Vagina (tissue), 2 donors: ENCODE data around the gene TAGAP. TPM values are rescaled to one million over a fixed set of nuclear protein-coding genes. Genes with fewer than 3 reads are reported as not detected.

Experiments
- DNase-seq, 2 donors: peaks; one replicate each; pipeline ENCODE4 v3.0.0-alpha.2; 2017; ENCODE audit errors: extremely low spot score in 2 of 2
- H3K27ac ChIP-seq: fragments of 200-600 bp; sonication (generic); one replicate; pipeline ENCODE4 v1.5.1; 2019
- H3K27me3 ChIP-seq: fragments of 200-600 bp; sonication (generic); one replicate; pipeline ENCODE4 v1.5.1; 2019
- H3K36me3 ChIP-seq, 2 donors: fragments of 200-600 bp; sonication (generic); one replicate each; pipeline ENCODE4 v1.5.1; 2017 to 2019
- H3K4me1 ChIP-seq: fragments of 200-600 bp; sonication (generic); one replicate; pipeline ENCODE4 v1.5.1; 2019
- H3K4me3 ChIP-seq, 2 donors: fragments of 200-600 bp; sonication (generic); 1 replicate in 1 of 2; 2 replicates in 1 of 2; pipeline ENCODE4 v1.5.1; 2016 to 2019
- H3K9me3 ChIP-seq: fragments of 200-600 bp; sonication (generic); one replicate; pipeline ENCODE4 v1.5.1; 2019
- POLR2A ChIP-seq, 2 donors: fragments of 450-650 bp; IDR thresholded peaks; one replicate each; pipeline ENCODE4 v1.6.1; 2017; ENCODE audit warnings: antibody characterized with exemption in 2 of 2, mild to moderate bottlenecking in 2 of 2, moderate library complexity in 2 of 2
- POLR2AphosphoS5 ChIP-seq, 2 donors: sonication (generic); formaldehyde crosslinking; IDR thresholded peaks; one replicate each; pipeline ENCODE4 v1.9.0; 2017; ENCODE audit warnings: antibody characterized with exemption in 2 of 2, mild to moderate bottlenecking in 2 of 2, low read depth in 1 of 2; ENCODE audit not compliant: insufficient read depth in 1 of 2
- intact Hi-C: fragments of 100-400 bp; cut with DNase I; formaldehyde crosslinking; loops from one replicate; pipeline ENCODE4 v1.15.1; 2023
- total RNA-seq: library from RNA; depleted of rRNA; stranded (reverse); fragments of >200 nt; gene quantifications from one replicate; pipeline ENCODE4 v1.2.3, GENCODE V29; 2016
- TF ChIP-seq, protein P1 (sequence below), 3 experiments: fragments of 450-650 bp in 2 of 3; fragments of 200-600 bp in 1 of 3; sonication (generic) in 1 of 3; IDR thresholded peaks; one replicate each; pipeline ENCODE4 v1.5.1; 2017 to 2019; ENCODE audit warnings: antibody characterized with exemption in 3 of 3, mild to moderate bottlenecking in 2 of 3, moderate library complexity in 2 of 3

Gene TAGAP
- total RNA-seq, 1 donor from 2014 or later, result 8.1 TPM

DNA sequence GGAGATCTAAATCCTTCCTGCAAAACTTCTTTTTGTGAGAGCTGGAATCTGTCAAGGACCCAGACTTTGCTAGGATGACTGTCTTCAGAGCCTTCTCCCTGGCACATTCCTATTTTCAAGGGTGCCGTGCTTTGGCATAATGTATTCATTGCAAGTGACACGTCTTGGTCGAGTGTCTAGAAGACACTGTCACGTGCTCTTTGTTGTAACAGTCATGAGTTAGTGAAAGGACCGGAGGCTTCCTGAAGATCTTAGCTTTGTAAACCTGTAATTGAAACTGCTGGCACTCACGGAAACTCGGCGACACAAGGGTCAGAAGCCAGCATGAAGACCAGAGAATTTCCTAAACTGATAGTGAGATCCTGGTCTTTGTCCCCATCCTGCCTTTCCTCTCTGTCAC, 19.7 kb upstream of the TAGAP start:
- intact Hi-C loops, result no loop called here
- Histone ChIP-seq H3K4me1 (no peaks in the 10 kb centered on the region), H3K27me3 (no peaks in the 10 kb centered on the region), H3K9me3 (no peaks in the 10 kb centered on the region), H3K27ac (no peak overlapping the region), H3K4me3 (no peak overlapping the region), H3K36me3 (no peaks in the 10 kb centered on the region)
- DNase-seq, result no peak
- TF ChIP-seq, protein P1, sequence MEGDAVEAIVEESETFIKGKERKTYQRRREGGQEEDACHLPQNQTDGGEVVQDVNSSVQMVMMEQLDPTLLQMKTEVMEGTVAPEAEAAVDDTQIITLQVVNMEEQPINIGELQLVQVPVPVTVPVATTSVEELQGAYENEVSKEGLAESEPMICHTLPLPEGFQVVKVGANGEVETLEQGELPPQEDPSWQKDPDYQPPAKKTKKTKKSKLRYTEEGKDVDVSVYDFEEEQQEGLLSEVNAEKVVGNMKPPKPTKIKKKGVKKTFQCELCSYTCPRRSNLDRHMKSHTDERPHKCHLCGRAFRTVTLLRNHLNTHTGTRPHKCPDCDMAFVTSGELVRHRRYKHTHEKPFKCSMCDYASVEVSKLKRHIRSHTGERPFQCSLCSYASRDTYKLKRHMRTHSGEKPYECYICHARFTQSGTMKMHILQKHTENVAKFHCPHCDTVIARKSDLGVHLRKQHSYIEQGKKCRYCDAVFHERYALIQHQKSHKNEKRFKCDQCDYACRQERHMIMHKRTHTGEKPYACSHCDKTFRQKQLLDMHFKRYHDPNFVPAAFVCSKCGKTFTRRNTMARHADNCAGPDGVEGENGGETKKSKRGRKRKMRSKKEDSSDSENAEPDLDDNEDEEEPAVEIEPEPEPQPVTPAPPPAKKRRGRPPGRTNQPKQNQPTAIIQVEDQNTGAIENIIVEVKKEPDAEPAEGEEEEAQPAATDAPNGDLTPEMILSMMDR (IDR thresholded peaks at IDR 0.05), result no peak
- no peak for TF ChIP-seq POLR2AphosphoS5 (IDR thresholded peaks at IDR 0.05; ENCODE audit: insufficient read depth in 1 of 2, low read depth in 1 of 2)
- TF ChIP-seq POLR2A (IDR thresholded peaks at IDR 0.05), result no peak

DNA sequence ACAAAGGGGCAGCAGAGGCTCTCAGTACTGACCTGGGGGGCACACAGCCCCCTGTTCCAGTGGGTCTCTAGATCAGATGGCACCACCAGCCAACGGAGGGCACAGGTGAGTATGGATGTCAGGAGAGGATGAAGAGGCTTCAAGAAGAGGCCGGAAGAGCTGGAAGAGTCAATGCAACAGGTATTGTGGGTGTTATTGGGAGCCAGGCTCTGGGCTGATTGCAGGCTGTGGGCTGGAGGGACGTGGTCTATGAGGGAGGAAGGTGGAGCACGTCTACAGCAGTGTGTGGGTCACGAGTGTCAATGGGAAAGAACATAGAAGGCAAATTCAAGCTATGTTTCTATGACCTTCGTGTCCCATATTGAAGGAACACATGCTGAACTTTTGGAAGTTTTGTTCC, 18.8 kb upstream of the TAGAP start:
- Histone ChIP-seq H3K9me3 (no peaks in the 10 kb centered on the region), H3K27me3 (no peaks in the 10 kb centered on the region), H3K4me3 (no peak overlapping the region), H3K36me3 (no peaks in the 10 kb centered on the region), H3K4me1 (no peaks in the 10 kb centered on the region), H3K27ac (peak overlapping the region; percentile 43)
- peak in 1 of 2 donors; percentile 52 for DNase-seq
- intact Hi-C loops, result no loop called here
- TF ChIP-seq, protein P1 (IDR thresholded peaks at IDR 0.05), result no peak
- TF ChIP-seq POLR2A (IDR thresholded peaks at IDR 0.05), result no peak
- TF ChIP-seq POLR2AphosphoS5 (IDR thresholded peaks at IDR 0.05; ENCODE audit: insufficient read depth in 1 of 2, low read depth in 1 of 2), result no peak

DNA sequence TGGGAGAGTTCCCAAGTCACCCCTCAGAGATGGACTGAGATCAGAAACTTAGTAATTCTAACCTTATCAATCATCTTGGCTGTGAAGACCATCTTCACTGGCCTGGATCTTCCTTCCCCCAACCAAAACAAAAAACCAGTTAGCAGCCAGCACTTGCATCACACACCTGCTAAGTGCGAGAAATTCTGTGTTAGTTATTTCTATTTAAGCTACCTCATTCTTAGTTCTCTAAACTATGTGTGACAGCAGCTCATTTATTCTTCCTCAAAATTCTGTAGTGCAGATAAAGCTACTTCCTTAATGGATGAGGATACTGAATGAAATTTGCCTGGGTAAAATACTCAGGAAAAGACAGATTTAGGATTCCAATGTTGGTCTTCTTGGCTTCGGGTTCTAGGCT, 18.2 kb upstream of the TAGAP start:
- peak overlapping the region; percentile 43 for H3K27ac ChIP-seq
- H3K27me3 ChIP-seq, result no peaks in the 10 kb centered on the region
- TF ChIP-seq POLR2AphosphoS5 (IDR thresholded peaks at IDR 0.05; ENCODE audit: insufficient read depth in 1 of 2, low read depth in 1 of 2) (no peak), POLR2A (IDR thresholded peaks at IDR 0.05) (no peak)
- TF ChIP-seq, protein P1 (IDR thresholded peaks at IDR 0.05), result no peak
- H3K4me3 ChIP-seq, result no peak overlapping the region
- no peaks in the 10 kb centered on the region for H3K9me3 ChIP-seq
- no peaks in the 10 kb centered on the region for H3K4me1 ChIP-seq
- no peaks in the 10 kb centered on the region for H3K36me3 ChIP-seq
- no peak for DNase-seq
- intact Hi-C loops, result no loop called here

DNA sequence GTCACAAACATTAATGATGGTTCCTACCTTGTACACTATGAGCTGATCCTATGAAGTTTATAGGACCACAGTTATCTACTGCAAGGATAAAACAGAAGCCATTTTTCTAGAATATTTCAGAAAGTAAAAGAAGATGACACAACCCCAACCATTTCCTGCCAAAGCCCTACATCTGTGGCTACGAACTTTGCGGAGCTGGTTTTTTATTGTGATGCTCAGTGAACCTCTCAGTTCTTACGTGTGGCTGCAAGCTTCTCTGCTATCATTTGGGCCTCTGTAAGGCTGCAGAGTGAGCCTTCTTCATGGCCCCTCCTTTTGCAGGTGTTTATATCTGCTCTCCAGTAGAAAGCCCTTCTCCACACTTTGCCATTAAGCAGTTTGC, 17.8 kb upstream of the TAGAP start:
- H3K27me3 ChIP-seq, result no peaks in the 10 kb centered on the region
- intact Hi-C loops, result no loop called here
- H3K4me3 ChIP-seq, result no peak overlapping the region
- TF ChIP-seq, protein P1 (IDR thresholded peaks at IDR 0.05), result no peak
- no peak for TF ChIP-seq POLR2AphosphoS5 (IDR thresholded peaks at IDR 0.05; ENCODE audit: insufficient read depth in 1 of 2, low read depth in 1 of 2)
- TF ChIP-seq POLR2A (IDR thresholded peaks at IDR 0.05), result no peak
- no peaks in the 10 kb centered on the region for H3K9me3 ChIP-seq
- peak overlapping the region; percentile 43 for H3K27ac ChIP-seq
- DNase-seq, result no peak
- no peaks in the 10 kb centered on the region for H3K36me3 ChIP-seq
- no peaks in the 10 kb centered on the region for H3K4me1 ChIP-seq

DNA sequence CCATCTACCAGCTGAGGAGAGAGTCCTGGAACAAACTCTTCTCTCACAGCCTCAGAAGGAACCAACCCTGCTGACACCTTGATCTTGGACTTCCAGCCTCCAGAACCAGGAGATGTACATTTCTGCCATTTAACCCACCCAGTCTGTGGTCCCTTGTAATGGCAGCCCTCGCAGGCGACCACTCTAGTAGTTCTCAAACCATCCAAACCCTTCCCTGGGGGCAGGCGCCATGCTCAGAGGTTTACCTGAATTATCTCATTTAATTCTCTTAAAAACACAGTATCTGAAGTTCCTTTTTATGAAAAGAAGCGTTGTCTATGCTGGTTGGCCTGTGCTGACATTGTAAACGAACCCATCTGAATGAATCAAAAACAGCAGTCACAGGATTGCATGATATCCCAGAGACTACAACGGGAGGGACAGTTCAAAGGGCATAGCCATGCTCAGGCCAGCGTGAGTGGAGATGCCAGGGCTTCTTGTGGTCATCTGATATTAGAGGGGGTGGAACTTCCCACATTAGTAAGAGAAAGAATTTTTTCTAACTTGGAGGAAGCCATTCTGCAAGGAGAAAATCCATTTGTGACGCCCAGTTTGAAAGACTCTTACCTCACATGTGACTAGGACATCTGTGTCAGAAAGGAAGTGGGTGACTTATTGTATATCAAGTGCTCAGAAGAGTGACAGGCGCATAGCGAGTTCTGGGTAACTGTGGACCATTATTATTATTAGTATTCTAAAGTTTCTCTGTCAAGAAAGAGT, 17.2 kb upstream of the TAGAP start:
- intact Hi-C loops, result no loop called here
- DNase-seq, result no peak
- Histone ChIP-seq H3K9me3 (no peaks in the 10 kb centered on the region), H3K4me1 (no peaks in the 10 kb centered on the region), H3K27me3 (no peaks in the 10 kb centered on the region), H3K4me3 (no peak overlapping the region), H3K27ac (peak overlapping the region; percentile 36), H3K36me3 (no peaks in the 10 kb centered on the region)
- TF ChIP-seq POLR2A (IDR thresholded peaks at IDR 0.05) (no peak), POLR2AphosphoS5 (IDR thresholded peaks at IDR 0.05; ENCODE audit: insufficient read depth in 1 of 2, low read depth in 1 of 2) (no peak)
- TF ChIP-seq, protein P1 (IDR thresholded peaks at IDR 0.05), result no peak
